NCI-H1694 (cell line): ENCODE results near the gene PAIP2.
"Not testable (repeated sequence)": the region's sequence is repeated elsewhere in the genome, so short reads cannot be mapped to it uniquely, and the experiment has no call there.

Experiments used
- DNase-seq: peaks from one replicate; lab custom pipeline; 2025; lab: John Stamatoyannopoulos, UW

PAIP2 gene

DNA sequence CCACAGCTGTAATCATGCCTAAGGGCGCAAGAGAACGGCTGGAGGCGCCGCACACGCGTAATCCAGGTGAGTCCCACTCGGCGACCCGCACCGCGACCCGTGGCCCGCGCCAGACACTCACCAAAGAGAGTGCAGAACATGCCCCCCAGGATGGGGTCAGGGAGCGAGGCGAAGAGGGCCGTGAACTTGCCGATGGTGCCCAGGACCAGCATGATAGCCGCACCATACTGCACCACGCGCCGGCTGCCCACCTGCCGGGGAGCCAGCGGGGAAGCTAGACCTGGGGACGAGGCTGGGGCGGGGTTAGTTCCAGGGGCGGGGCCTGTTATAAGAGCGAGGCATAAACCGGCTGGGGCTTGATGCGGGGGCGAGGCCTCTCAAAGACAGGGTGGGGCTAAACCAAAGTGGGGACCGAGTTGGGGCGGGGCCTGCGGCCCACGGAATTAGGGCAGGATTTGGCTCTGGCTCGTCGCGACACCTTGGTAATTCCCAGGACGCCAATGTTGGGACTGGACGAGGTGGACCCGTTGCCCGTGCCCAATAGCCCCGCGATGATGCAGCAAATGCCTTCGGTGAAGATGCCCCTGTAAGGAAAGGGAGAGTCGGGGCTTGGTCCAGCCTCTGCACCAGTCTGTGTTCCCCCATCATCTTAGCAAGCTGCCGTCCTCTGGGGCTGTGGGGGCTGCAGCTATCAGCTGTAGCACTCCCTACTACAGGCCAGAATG, 36.6 kb downstream of the PAIP2 start:
- DNase-seq = no peak

- no peak for DNase-seq
These were observed 37.3 kb downstream of the PAIP2 start for GRCh38 chr5:139378941-139379361.

DNA sequence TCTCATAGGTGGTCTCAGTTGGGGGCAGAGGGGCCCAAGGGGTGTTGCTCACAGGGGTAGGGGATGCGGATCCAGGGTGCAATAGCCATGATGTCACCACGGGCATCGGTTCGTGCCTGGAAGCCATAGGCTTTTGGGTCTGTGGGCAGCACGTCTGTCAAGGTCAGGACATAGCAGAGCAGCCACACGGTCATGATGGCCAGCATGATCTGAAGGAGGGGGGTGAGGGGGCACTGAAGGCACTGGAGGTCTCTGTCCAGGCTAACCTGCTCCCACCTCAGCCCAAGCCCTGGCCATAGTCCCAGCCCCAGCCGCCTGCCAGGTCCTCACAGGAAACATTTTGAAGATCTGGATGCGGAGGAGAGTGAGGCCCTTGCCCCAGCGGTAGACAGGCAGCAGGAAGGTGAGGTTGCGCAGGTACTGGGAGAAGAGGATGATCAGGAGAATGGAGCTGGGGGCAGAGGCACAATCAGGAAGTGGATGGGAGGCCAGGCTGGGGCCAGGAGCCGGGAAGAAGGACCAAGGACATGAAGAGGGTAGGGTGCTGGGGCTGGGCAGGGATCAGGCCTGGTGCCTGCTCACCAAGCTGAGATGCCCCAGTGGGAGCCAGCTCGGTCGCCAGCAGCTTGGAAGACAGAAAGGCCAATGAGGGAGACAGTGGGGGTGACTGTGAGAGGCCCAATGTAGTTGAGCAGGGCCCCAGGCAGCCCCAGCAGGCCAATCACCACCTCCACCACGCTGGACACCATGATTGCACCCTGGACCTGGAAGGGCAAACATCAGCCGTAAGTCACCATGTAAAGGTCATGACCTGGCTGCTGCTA, 38.2 kb downstream of the PAIP2 start:
- no peak for DNase-seq

- no peak for DNase-seq
These were observed 40.4 kb downstream of the PAIP2 start for GRCh38 chr5:139381837-139382761.

- DNase-seq = no peak
These were observed 41.2 kb downstream of the PAIP2 start for GRCh38 chr5:139382807-139383206.

DNA sequence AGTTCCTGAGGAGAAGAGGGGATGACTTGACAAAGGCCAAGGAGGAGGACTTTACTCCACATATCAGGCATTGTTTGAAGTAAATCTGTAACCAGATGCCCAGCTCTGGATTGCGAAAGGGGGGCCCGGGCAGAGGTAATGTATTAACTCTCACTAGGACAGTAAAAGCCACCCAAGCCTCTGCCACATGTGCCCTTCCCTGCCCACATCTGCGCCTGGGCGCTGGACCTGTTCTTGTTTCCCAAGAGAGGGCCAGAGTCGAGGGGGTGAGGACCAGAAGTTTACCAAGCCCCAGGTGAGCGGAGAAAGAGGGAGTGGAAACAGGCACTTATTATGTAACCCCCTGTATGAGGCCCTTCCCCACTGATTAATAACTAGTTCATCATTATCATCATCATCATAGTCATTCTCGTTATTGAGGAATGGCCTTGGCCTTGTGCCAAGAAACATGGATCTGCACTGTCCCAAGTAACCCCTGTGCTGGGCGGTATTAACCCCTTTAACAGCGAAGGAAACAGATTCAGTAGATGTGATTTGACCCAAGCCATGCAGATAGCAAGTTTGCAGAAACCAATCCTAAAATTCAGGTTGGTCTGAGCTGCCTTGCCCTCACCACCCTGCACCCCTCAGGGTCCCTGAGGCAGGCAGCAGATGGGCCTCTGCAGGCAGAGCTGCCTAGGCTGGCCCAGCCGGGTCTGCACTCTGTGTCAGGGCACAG, 41.8 kb downstream of the PAIP2 start, which contains the start of gene SLC23A1:
SLC23A1 (minus strand) TSS at position 23 of the 718 bp plus-strand sequence. CDS start 44 bp downstream, outside the sequence.
- DNase-seq = no peak

DNA sequence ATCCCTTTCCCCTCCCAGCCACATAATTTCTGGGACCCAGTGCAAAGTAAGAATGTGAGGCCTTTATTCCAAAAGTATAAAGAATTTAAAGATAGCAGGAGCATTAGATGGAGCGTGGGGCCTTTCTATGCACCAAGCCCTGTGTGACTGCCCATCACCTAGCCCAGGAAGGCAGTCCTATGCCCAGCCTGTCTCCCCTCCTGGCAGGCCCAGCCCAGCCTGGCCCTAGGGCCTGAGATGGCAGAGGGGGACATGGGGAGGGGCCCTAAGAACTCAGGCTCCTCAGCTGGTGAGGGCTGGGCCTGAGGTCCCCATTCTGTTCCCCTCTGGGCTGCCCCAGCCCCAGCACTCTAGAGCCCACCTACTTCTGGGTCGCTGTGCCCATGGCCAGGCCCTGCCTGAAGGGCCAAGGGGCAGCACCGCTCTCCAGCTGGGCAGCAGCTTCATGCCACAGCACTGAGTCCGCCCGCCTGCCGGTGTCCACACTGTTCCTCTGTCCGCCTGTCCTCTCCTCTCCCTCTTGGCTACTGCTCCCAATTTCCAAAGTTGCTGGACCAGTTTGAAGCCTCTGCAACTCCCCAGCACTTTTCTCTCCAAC, 42.4 kb downstream of the PAIP2 start:
- DNase-seq = no peak

DNA sequence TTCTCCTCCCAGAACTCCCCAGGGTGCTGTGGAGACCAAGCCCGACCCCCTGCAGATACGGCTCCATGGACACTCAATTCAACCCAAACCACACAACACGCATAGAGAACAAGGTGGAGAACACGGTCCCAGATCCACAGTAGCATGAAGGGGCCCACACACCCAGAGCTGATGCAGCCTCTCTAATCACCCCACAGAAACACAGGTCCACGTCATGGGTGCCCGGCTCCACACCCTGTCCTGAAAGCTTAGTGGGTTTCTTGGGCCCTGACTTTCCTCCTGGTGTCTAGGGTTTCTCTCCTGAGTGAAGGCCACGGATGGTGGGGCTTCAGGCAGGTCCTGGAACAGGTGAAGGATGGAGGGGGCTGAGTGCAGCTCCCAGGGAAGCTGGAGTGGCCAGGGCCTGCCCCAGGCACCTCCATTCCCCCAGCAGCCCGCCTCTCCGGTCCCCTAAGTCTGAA, 43.0 kb downstream of the PAIP2 start:
- DNase-seq = no peak

GRCh38 chr5:139385061-139386049, 43.7 kb downstream of the PAIP2 start:
- DNase-seq = no peak

- DNase-seq = no peak
These were observed 44.4 kb downstream of the PAIP2 start for GRCh38 chr5:139386050-139386438.

GRCh38 chr5:139386956-139387355, 45.3 kb downstream of the PAIP2 start:
- DNase-seq = not testable (repeated sequence)

DNA sequence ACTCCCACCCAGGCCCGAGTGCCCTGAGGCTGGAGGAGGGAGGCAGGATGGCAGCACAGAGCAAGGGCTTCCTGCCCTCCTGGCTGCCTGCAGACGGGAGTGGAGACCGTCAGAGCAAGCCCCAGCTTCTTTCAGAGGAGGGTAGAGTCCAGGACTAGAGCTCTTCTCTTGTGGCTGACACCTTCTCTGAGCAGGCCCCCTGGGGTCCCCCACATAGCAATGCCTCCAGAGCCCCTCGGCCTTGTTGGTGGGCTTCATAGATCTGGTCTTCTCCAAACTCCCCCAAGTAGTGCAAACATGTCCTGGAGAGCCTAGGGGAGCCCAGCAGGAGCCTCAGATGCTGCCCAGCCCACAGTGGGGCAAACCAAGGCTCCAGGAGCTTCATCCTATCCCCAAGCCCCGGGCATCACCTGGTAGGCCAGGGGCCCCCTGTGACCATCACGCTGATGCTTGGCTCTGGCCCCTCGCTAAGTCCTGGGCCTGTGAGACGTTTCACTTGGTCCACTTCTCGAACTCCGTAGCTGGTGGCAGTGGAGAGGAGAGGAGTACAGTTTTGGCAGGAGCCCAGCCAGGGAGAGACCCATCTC, 46.0 kb downstream of the PAIP2 start:
- DNase-seq = no peak

DNA sequence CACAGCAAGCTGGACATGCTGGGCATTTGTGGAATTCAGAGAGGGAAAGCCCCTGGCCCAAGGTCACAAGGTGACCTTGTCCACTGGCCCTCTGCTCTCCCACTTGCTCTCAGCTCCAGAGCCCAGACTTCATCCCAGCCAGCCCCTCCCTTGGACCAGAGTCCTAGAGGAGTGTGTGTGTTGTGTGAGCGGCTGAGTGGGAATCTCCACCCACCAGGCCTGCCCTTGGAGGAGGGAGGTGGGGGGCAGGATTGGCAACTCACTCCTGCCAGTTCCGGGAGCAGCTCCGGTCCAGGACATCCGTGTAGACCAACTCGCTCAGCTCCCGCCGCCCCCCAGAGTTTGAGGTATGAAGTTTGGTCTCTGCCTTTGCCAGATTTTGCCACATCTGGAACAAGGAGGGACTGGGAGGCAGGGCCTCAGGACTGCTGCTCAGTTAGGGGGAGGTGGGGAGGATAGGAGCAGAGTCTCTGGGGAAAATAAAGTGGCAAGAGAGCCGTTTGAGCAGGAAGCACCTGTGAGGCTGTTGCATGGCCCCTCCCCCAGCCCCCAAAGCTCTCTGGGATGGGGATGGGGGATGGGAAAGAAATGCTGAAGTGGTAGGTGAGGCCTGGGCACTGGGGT, 46.7 kb downstream of the PAIP2 start:
- DNase-seq = no peak

DNA sequence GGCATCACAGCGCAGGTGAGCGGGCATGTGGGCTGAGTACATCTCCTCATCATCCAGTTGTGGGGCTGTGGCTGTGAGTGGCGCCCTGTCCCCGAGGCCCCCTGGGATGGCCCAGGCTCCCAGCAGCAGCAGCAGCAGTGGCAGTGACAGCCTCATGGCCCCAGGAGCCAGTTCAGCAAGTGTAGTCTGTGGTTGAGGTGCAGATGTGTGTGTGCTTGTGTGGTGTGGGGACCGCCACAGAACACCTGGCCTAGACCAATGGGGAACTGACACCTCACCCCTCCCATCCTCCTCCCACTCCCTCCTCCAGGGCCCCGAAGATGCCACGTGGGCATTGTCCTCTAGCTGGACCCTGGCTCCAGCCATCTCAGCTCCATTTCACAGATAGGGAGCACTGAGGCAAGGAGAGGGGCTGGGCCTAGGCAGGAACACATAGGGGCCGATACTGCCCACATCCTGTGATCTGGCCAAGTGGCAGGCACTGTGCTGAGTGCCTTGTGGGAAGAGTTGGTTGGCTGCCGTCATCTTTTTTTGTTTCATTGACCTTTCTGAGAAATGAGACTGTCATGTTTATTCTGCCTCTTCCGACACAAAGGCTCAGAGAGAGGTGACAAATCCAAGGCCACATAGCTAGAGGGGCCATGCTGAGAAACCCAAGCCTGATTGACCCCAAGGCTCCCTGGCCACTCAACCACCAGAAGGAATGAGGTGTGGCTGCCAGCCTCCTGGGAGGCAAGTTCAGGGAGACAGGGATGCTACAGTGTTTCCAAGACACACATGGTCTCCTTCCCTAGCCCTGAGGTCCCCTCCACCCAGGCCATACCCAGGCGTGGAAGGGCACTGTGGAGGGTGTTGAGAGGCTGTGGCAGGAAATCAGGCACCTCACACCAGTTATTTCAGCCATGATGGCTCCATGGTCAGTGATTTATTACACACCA, 48.3 kb downstream of the PAIP2 start, which contains the start of gene MZB1:
MZB1 (minus strand) TSS at position 213 of the 938 bp plus-strand sequence; CDS start at position 156, 57 bp downstream.
- no peak for DNase-seq

DNA sequence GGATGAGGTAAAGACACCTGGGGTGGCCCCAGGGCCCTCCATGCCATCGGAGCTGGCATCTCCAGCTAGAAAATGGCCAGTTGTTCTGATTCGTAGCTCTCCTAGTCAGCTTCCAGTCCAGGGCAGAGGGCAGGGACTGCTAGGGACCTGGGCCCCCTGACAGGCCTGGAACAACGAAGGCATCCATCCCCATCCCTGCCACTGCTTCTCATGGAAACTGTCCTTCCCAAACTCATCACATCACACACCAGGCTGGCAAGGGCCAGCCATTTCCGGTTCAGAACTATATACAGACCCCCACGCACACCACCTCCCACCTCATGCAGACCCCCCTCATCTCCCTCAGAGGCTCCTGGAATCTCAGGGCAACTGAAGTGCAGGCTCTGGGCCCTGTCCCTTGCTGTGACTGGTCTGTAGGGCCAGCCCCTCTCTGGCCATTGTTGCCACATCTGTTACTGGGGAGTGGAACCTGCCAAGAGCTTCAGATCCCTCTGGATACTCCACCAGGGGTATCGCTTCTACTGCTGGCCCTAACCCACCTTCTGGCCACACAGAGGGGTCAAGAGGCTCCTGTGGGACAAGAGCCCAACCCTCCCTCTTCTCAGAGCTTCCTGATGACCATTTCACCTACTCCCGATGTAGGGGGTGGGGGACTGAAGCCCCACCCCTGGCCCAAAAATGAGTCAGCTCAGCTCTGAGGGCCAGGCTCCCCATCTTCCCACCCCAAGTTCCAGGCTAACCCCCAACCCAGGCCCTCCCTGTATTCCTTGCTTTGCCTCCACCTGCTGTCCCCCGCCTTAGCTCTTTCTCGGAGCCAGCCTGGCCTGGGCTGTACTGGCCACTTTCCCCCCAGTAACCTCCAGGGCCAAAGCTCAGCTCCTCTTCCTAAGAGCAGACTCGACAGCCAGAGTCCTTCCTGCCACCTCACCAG, 49.2 kb downstream of the PAIP2 start:
- no peak for DNase-seq

DNA sequence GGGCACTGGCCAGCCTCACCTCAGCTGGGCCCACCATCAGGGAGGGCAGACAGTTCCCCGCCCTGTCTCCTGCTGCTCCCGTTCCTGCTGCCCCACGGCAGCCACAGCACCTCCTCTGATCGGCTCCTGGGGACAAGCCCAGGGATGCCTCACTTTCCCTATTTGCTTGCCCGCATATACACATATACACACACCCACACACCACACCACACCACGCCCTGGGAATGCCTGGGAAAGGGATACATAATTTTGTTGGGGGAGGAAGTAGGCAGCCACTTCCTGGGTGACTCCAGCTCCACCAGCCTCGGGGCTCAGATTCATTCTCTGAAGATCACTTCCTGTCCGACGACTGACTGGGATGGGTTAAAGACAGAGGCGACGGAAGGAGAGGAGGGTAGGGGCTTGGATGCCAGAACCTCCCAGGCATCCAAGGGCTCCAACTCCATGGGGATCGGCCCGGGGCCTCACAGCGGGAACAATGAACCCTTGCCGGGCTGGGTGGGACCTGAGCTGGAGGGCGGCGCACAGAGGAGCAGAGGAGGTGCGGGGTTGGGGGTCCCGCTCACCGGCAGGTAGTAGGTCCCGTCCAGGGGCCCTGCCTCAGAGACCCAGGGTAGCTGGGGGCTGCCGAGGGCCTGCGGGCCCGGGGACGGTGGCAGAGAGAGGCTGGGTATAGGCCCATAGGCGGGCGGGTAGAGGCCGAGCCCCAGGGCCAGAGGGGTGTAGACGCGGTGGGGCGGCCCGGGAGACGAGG, 50.1 kb downstream of the PAIP2 start:
- DNase-seq = no peak
